ENCODE results near the gene CYP2A13.
"Not testable (repeated sequence)": the region's sequence is repeated elsewhere in the genome, so short reads cannot be mapped to it uniquely, and the experiment has no call there.

The CYP2A13 gene

DNA sequence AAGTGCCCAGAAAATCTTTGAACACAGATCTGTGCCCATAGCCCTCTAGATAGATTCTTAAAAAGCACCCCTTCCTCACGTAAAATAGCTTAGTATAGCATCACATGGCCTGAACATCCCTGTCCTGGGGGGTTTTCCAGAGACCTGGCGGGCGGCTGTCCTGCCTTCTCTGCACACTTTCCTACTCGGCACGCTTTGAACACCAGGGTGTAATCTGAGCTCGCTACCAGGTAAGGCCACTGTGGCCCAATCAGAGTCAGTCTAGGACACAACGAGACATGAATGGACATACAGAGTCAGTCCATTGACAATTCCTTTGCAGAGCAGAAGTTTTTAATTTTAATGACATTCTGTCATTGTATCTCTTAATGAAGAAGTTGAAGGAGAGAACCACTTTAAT, 8.1 kb downstream of the CYP2A13 start:
- FAIRE-seq (no peak), DNase-seq (ENCODE audit: insufficient read length) (no peak)
- TF ChIP-seq TAF1 (IDR thresholded peaks at IDR 0.05; ENCODE audit: borderline replicate concordance, low read depth, low read length) = no peak
- TF ChIP-seq POLR2A (IDR thresholded peaks at IDR 0.05; ENCODE audit: low read depth, low read length) = no peak
- TF ChIP-seq POLR2AphosphoS5 (IDR thresholded peaks at IDR 0.05; ENCODE audit: low read depth, low read length) = no peak

DNA sequence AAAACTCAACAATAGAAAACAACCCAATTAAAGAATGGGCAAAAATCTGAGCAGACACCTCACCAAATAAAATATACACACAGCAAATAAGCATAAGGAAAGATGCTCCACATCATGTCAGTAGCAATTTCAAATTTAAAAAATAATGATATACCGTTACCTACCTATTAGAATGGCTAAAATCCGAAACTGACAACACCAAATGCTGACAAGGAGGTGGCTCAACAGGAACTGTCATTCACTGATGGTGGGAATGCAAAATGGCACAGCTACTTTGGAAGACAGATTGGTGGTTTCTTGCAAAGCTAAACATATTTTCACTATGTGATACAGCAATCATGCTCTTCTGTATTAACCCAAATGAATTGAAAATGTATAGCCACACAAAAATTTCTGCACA, 9.1 kb downstream of the CYP2A13 start:
- FAIRE-seq (no peak), DNase-seq (ENCODE audit: insufficient read length) (no peak)
- TF ChIP-seq POLR2A (IDR thresholded peaks at IDR 0.05; ENCODE audit: low read depth, low read length) (no peak), TAF1 (IDR thresholded peaks at IDR 0.05; ENCODE audit: borderline replicate concordance, low read depth, low read length) (no peak), POLR2AphosphoS5 (IDR thresholded peaks at IDR 0.05; ENCODE audit: low read depth, low read length) (no peak)

DNA sequence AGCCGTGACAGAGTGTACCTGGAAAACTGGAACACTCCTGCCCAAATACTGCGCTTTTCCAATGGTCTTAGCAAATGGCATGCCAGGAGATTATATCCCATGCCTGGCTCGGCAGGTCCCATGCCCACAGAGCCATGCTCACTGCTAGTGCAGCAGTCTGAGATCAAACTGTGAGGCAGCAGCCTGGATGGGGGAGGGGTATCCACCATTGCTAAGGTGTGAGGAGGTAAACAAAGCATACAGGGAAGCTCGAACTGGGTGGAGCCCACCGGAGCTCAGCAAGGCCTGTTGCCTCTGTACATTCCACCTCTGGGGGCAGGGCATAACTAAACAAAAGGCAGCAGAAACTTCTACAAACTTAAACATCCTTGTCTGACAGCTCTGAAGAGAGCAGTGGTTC, 10.5 kb downstream of the CYP2A13 start:
- TF ChIP-seq POLR2A (IDR thresholded peaks at IDR 0.05; ENCODE audit: low read depth, low read length) (no peak), TAF1 (IDR thresholded peaks at IDR 0.05; ENCODE audit: borderline replicate concordance, low read depth, low read length) (no peak), POLR2AphosphoS5 (IDR thresholded peaks at IDR 0.05; ENCODE audit: low read depth, low read length) (no peak)
- FAIRE-seq (no peak), DNase-seq (ENCODE audit: insufficient read length) (no peak)

DNA sequence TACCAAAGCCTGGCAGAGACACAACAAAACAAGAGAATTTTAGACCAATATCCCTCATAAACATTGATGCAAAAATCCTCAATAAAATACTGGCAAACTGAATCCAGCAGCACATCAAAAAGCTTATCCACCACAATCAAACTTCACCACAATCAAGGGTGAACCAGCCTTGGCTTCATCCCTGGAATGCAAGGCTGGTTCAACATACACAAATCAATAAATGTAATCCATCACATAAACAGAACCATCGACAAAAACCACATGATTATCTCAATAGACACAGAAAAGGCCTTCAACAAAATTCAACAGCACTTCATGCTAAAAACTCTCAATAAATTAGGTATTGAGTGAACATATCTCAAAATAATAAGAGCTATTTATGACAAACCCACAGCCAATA, 14.0 kb downstream of the CYP2A13 start:
- not testable (repeated sequence) for DNase-seq (ENCODE audit: insufficient read length); FAIRE-seq

DNA sequence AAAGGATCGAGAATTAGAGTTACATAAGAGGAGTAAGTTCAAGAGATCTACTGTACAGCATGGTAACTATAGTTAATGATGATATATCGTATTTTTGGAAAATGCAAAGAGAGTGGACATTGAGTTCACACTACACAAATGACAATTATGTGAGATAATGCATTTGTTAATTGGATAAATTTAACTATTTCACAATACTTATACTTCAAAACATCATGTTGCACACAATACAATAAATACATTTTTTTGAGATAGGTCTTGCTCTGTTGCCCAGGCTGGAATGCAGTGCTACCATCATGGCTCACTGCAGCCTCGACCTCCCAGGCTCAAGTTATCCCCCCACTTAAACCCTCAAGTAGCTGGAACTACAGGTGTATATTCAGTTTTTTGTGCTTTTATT, 17.9 kb downstream of the CYP2A13 start:
- DNase-seq (ENCODE audit: insufficient read length) (no peak), FAIRE-seq (no peak)
- TF ChIP-seq TAF1 (IDR thresholded peaks at IDR 0.05; ENCODE audit: borderline replicate concordance, low read depth, low read length) (no peak), POLR2A (IDR thresholded peaks at IDR 0.05; ENCODE audit: low read depth, low read length) (no peak), POLR2AphosphoS5 (IDR thresholded peaks at IDR 0.05; ENCODE audit: low read depth, low read length) (no peak)

DNA sequence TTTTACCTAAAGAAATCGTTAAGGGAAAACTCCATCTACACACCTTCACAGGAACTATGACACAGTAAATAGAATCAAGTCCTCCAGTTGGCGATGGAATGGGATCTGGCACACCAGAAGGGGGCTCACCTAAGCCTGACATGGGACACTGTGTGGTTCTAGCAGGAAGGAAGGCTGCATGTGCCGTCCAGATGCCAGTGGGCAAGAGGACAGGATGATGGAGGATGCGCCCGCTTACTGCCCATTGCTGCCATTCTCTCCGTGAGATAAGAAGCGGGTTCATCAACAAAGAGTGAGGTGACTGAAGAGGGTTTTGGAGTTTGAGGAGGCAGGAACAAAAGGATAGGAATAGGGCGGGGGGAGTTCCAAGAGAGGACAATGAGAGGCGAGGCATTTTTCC, 23.0 kb downstream of the CYP2A13 start:
- no peak for TF ChIP-seq TAF1 (IDR thresholded peaks at IDR 0.05; ENCODE audit: borderline replicate concordance, low read depth, low read length)
- no peak for TF ChIP-seq POLR2A (IDR thresholded peaks at IDR 0.05; ENCODE audit: low read depth, low read length)
- no peak for TF ChIP-seq POLR2AphosphoS5 (IDR thresholded peaks at IDR 0.05; ENCODE audit: low read depth, low read length)
- no peak for DNase-seq (ENCODE audit: insufficient read length)
- FAIRE-seq = no peak

DNA sequence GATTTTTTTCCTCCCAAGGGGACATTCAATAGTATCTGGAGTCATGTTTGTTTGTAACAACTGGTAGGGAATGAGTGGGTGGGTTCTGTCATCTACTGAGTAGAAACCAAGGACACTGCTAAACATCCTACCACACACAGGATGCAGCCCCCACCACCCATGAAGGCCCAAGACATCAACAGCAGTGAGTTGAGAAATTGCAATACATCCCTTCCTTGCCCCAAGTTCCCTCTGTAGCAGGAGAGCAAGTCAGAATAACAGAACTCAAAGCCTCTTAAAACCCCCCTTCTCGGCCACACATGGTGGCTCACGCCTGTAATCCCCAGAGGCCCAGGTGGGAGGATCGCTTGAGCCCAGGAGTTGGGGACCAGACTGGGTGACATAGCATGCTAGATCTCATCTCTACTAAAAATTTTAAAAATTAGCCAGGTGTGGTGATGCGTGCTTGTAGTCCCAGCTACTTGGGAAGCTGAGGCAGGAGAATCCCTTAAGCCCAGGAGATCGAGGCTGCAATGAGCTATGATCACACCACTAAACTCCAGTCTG, 23.6 kb downstream of the CYP2A13 start:
- FAIRE-seq (no peak), DNase-seq (ENCODE audit: insufficient read length) (no peak)
- TF ChIP-seq POLR2A (IDR thresholded peaks at IDR 0.05; ENCODE audit: low read depth, low read length) (no peak), POLR2AphosphoS5 (IDR thresholded peaks at IDR 0.05; ENCODE audit: low read depth, low read length) (no peak), TAF1 (IDR thresholded peaks at IDR 0.05; ENCODE audit: borderline replicate concordance, low read depth, low read length) (no peak)

DNA sequence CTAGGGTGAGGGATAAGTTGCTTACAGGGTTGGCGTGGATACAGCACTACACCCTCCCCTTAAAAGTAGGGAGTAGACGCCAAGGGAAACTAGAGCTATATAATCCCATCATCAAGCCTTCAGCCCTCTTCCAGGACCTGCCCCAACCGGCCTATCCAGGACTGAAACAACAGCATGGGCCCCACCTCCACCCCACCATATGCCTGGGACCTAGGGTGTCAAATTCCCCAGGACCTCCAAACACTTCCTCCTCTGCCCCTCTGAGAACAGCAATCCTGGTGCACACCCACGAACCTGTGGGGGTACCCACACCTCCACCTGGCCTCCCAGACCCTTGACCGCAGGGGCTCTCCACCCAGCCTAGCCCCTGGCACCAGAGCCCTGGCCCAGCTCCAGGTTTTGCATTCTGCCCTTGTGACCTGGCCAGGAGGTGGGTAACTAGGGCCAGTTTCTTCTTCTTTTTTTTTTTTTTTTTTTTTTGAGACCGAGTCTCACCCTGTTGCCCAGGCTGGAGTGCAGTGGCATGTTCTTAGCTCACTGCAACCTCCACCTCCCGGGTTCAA, 24.6 kb downstream of the CYP2A13 start:
- TF ChIP-seq POLR2AphosphoS5 (IDR thresholded peaks at IDR 0.05; ENCODE audit: low read depth, low read length) (no peak), TAF1 (IDR thresholded peaks at IDR 0.05; ENCODE audit: borderline replicate concordance, low read depth, low read length) (no peak), POLR2A (IDR thresholded peaks at IDR 0.05; ENCODE audit: low read depth, low read length) (no peak)
- FAIRE-seq = no peak
- no peak for DNase-seq (ENCODE audit: insufficient read length)

DNA sequence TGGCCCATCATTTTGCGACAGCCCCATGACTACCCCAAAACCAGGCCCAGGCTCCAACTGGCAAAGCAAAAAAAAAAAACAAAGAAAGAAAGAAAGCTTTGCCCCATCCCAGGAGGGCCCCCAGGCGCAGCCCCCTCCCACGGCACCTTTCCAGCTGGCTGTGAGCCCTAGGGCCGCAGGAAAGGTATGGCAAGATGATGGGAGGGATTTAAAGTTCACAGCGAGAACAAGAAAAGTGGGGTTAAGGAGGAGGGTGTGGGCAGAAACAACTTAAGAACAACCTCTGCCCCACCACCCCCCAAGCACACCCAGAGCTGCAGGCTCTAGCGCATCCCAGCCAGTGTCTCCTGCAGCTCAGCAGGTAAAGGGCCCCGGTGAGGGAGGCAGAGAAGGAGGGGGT, 25.9 kb downstream of the CYP2A13 start, which contains the start of gene CYP2F1:
Gene CYP2F1, plus strand, starts transcription at position 301 of the 400 bp plus-strand sequence. CDS start 1,757 bp downstream, outside the sequence.
- DNase-seq (ENCODE audit: insufficient read length) = no peak
- FAIRE-seq = no peak
- TF ChIP-seq POLR2AphosphoS5 (IDR thresholded peaks at IDR 0.05; ENCODE audit: low read depth, low read length) (no peak), POLR2A (IDR thresholded peaks at IDR 0.05; ENCODE audit: low read depth, low read length) (no peak), TAF1 (IDR thresholded peaks at IDR 0.05; ENCODE audit: borderline replicate concordance, low read depth, low read length) (no peak)

DNA sequence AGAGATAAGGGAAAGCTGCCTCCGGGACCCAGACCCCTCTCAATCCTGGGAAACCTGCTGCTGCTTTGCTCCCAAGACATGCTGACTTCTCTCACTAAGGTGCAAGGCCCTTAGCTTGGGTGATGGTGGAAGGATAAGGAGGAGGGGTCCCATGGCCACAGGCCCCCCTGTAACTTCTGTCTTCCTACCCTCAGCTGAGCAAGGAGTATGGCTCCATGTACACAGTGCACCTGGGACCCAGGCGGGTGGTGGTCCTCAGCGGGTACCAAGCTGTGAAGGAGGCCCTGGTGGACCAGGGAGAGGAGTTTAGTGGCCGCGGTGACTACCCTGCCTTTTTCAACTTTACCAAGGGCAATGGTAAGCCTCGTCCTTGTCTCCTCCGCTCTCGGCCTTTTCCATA, 28.0 kb downstream of the CYP2A13 start:
- TF ChIP-seq POLR2AphosphoS5 (IDR thresholded peaks at IDR 0.05; ENCODE audit: low read depth, low read length) = no peak
- TF ChIP-seq TAF1 (IDR thresholded peaks at IDR 0.05; ENCODE audit: borderline replicate concordance, low read depth, low read length) = no peak
- TF ChIP-seq POLR2A (IDR thresholded peaks at IDR 0.05; ENCODE audit: low read depth, low read length) = no peak
- no peak for FAIRE-seq
- no peak for DNase-seq (ENCODE audit: insufficient read length)

DNA sequence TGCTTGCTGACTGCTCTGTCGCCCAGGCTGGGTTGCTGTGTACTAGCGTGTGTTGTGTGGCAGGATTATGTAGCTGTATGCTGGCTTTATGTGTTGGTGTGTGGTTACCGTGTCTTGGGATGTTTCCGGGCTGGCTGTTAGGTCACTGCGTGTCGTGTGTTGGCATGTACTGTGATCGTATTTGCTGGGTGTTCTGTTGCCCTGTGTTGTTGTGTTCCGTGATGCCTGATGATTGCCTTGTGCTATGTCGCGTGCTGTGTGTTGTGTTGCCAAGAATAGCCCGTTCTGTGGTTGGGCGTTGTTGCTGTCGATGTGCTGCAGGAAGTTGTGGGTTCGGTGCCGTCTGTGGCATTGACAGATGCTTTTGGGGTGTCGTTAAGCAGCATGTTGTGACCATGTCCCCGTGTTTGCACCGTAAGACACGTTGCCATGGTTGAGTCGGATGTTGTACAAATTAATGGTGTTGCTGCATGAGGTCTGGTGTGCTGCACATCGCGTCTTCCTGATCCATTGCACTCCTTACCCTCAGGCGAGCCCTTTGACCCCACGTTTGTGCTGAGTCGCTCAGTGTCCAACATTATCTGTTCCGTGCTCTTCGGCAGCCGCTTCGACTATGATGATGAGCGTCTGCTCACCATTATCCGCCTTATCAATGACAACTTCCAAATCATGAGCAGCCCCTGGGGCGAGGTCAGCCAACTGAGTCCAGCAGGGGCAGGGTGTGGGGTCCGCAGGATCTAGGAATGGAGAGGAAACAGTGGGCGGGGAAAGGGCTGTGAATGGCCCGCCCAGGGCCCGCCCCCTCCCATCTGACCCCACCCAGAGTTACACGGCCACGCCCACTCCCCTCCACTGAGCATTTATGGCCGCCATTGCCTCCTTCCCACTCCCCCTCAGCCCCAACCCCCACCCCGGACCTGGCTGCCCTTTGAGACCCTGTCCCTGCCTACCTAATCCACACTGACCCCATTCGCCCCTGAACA, 33.0 kb downstream of the CYP2A13 start:
- DNase-seq (ENCODE audit: insufficient read length) = not testable (repeated sequence)
- peak; percentile 51 for FAIRE-seq

DNA sequence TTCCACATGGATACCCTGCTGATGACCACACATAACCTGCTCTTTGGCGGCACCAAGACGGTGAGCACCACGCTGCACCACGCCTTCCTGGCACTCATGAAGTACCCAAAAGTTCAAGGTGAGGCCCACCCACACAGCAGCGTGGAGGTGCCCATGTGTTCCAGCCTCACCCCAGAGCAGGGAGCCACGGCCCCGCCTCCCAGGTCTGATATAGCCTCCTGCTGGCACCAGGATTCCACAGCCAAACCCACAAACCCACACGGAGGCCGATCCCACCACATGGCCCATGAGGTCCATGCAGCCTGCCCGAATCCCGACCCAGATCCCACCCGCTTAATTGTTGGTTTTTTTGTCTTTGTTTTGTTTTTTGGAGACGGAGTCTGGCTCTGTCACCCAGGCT, 34.6 kb downstream of the CYP2A13 start:
- not testable (repeated sequence) for DNase-seq (ENCODE audit: insufficient read length); FAIRE-seq

All from GM12892 (cell line).